LHCN-M2 (cell line): ENCODE measurements around the gene TLCD3A. TPM values are rescaled to one million over a fixed set of nuclear protein-coding genes. Genes with fewer than 3 reads are reported as not detected.

ENCODE experiments used
- DNase-seq: peaks from one replicate; pipeline ENCODE4 v3.0.0-alpha.2; 2012; ENCODE audit warnings: low read depth
- total RNA-seq: library from RNA; depleted of rRNA; stranded (reverse); fragments of >200 nt; gene quantifications from 2 replicates; pipeline ENCODE4 v1.2.3, GENCODE V29; 2014

Gene TLCD3A
- total RNA-seq, 1 experiment from 2014 or later, result 22.7 TPM

GRCh38 chr17:705863-706262 lies 26.5 kb upstream of the TLCD3A start:
- no peak for DNase-seq

- DNase-seq, result no peak
Observed at GRCh38 chr17:708132-708531, 24.3 kb upstream of the TLCD3A start.

GRCh38 chr17:718075-718474 lies 14.3 kb upstream of the TLCD3A start:
- DNase-seq, result no peak

GRCh38 chr17:720706-721539 lies 11.5 kb upstream of the TLCD3A start:
- DNase-seq, result no peak

GRCh38 chr17:721540-721937 lies 10.9 kb upstream of the TLCD3A start:
- DNase-seq, result no peak

GRCh38 chr17:725084-725483 lies 7.3 kb upstream of the TLCD3A start:
- DNase-seq, result no peak

GRCh38 chr17:725746-726145 lies 6.7 kb upstream of the TLCD3A start:
- DNase-seq, result no peak

- DNase-seq, result no peak
Observed at GRCh38 chr17:726271-726919, 6.0 kb upstream of the TLCD3A start.

- no peak for DNase-seq
Observed at GRCh38 chr17:728911-729310, 3.5 kb upstream of the TLCD3A start.

- no peak for DNase-seq
Observed at GRCh38 chr17:731644-732066, 741 bp upstream of the TLCD3A start.

GRCh38 chr17:732902-733720 lies 715 bp downstream of the TLCD3A start:
- DNase-seq, result peak; percentile 20

GRCh38 chr17:733743-734142 lies 1.3 kb downstream of the TLCD3A start:
- DNase-seq, result no peak

- DNase-seq, result no peak
Observed at GRCh38 chr17:737561-738113, 5.2 kb downstream of the TLCD3A start.

- no peak for DNase-seq
Observed at GRCh38 chr17:740240-741017, 8.0 kb downstream of the TLCD3A start.

GRCh38 chr17:742147-742793 lies 9.9 kb downstream of the TLCD3A start:
- DNase-seq, result no peak

GRCh38 chr17:743139-743538 lies 10.7 kb downstream of the TLCD3A start:
- DNase-seq, result no peak

- no peak for DNase-seq
Observed at GRCh38 chr17:744937-745336, 12.5 kb downstream of the TLCD3A start.

GRCh38 chr17:745406-745805 lies 13.0 kb downstream of the TLCD3A start:
- DNase-seq, result no peak

- DNase-seq, result no peak
Observed at GRCh38 chr17:746181-746580, 13.8 kb downstream of the TLCD3A start.

- DNase-seq, result no peak
Observed at GRCh38 chr17:746783-747629, 14.6 kb downstream of the TLCD3A start.
